C4-2B (cell line): ENCODE results near the gene ZFP14.

ENCODE experiments used
- CTCF ChIP-seq: fragments of 450-650 bp; conservative IDR thresholded peaks from 2 replicates; pipeline ENCODE4 v1.5.1; 2017; ENCODE audit warnings: mild to moderate bottlenecking
- ZFX ChIP-seq: fragments of 450-650 bp; IDR thresholded peaks from 2 replicates; pipeline ENCODE4 v1.6.1; 2017

DNA sequence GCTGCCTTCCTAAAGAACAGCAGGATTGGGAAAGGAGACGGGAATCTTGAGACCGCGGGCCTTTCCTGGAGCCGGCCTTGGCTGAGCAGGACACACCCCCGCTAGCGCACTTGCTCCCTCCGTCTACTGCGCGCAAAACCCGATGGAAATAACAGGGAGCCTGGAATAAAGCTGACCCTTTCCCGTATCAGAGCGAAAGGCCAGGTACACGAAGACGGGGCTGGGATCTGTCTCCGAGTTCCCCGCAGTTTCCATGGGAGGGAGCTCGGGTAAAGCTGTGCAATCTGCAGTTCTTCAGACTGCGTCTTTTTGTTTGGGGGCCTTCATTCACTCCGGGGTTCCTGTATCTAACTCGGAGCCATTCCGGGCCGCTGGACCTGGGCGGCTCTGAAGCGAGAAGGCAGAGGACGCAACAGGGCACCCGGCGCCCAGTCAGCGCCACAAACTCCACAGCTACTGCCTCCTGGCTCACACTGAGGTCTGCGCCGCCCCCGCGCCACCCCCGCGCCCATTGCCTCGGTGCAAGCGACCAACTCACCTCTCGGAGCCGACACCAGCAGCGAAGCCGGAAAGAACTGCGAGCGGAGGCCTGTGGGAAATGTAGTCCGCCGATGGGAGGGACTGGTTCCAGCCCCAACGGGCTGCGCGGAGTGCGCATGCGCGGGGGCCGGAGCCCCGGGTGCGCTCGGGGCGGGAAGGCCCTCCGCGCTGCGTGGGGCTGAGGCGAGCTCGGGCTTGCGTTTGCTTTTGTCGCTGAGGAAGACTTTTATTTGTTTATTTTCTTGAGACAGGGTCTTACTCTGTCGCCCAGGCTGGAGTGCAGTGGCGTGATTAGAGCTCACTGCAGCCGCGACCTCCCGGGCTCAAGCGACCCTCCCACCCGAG, at the start of gene ZFP14:
- peak; percentile 42 for TF ChIP-seq CTCF
- TF ChIP-seq ZFX: peak; percentile 47
